AG09309 (cell line): ENCODE results near the gene LRRK2.

ENCODE experiments used
- DNase-seq: peaks from one replicate; pipeline ENCODE4 v3.0.0-alpha.2; 2010; ENCODE audit warnings: low read depth
- H3K4me3 ChIP-seq: 2 replicates; pipeline ENCODE4 v1.5.1; 2011; ENCODE audit warnings: mild to moderate bottlenecking, low read depth, low read length, moderate library complexity; ENCODE audit not compliant: control insufficient read depth
- CTCF ChIP-seq: IDR thresholded peaks from 2 replicates; pipeline ENCODE4 v1.5.1; 2011; ENCODE audit warnings: mild to moderate bottlenecking, low read depth, low read length, inconsistent platforms; ENCODE audit not compliant: insufficient read depth, control insufficient read depth; ENCODE audit errors: missing control alignments

Gene LRRK2

GRCh38 chr12:40324261-40324660 is 99.5 kb downstream of the LRRK2 start:
- DNase-seq = no peak
- no peak overlapping the region for H3K4me3 ChIP-seq
- TF ChIP-seq CTCF = no peak

GRCh38 chr12:40325349-40325960 is 100.7 kb downstream of the LRRK2 start:
- H3K4me3 ChIP-seq = no peak overlapping the region
- peak; percentile 60 for TF ChIP-seq CTCF
- no peak for DNase-seq

GRCh38 chr12:40327535-40327934 is 102.7 kb downstream of the LRRK2 start:
- TF ChIP-seq CTCF = no peak
- no peak for DNase-seq

GRCh38 chr12:40330180-40330579 is 105.4 kb downstream of the LRRK2 start:
- TF ChIP-seq CTCF = no peak
- DNase-seq = no peak
- no peak overlapping the region for H3K4me3 ChIP-seq

More at GRCh38 chr12:40327535-40327934, 102.7 kb downstream of the LRRK2 start:
- H3K4me3 ChIP-seq = no peak overlapping the region

- DNase-seq = no peak
- no peak for TF ChIP-seq CTCF
- H3K4me3 ChIP-seq = no peak overlapping the region
Measured at GRCh38 chr12:40331886-40332285, 107.1 kb downstream of the LRRK2 start.

- no peak for TF ChIP-seq CTCF
- H3K4me3 ChIP-seq = no peak overlapping the region
- DNase-seq = no peak
Measured at GRCh38 chr12:40335991-40336390, 111.2 kb downstream of the LRRK2 start.
